ENCODE measurements around the gene CYSRT1.

CYSRT1 gene, protein sequence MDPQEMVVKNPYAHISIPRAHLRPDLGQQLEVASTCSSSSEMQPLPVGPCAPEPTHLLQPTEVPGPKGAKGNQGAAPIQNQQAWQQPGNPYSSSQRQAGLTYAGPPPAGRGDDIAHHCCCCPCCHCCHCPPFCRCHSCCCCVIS

DNA sequence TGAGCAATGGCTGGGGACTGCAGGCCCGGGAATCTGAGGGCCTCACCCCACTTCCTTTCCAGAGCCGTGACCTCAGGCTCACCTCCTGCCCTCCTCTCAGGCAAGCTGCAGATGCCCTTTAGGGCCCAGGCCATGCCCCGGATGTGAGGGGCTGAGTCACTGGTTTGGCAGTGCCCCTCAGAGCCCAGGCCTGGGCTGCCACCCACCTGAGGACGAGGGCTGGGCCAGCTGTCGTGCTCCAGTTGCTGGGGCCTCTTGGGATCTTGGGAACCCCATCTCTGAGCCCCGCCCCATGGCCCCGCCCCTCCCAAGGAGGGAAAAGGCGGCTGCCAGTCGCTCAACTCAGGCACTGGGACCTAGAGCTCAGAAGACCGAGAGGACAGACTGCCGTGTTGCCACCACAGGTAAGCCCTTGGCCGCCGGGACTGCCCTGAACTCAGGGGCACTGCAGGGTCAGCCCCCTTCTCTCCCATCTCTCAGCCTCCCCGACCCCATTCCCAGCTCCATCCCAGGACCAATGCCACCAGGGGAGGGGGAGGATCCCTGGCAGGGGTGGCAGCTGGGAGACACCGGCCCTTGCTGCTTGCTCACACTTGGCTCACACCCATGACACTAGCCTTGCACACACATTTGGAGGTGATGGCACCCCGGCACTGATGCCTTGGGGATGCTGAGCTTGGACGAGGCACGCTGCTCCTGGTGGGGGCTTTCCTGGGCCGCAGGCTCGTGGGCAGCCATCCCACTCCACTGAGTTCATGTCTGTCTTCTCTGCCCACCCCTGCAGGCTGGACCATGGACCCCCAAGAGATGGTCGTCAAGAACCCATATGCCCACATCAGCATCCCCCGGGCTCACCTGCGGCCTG, at the start of gene CYSRT1:
Gene CYSRT1 (plus strand): TSS at position 345 of the 865 bp plus-strand sequence. CDS start 448 bp downstream, at position 793.
- peak; percentile 15 for DNase-seq

DNA sequence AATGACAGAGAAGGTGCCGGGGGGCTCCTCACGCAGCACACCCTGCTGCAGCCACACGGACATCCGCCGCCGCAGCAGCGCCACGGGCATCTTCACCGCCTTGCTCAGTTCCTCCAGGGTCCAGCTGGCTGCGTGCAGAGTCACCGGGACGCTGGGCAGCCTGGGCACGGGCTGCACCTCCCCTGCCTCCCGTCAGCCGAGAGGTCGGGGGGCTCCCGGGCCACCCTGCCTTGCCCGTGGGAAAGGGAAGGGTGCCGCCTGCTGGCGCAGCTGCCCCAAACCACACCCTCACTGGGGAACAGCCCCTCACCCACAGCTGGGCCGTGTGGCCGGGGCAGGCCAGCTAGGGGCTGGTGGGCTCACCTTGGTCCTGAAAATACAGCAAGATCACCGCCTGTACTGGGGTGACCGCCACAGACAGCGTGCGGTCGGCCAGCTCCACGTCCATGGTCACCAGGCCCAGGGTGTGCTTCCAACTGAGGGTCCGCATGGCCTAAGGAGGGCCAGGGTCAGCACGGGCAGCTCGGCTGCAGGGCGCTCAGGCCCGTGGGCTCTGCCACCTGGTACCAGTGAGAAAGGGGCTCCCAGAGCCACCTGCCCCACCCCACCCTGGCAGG, 49.5 kb upstream of the CYSRT1 start:
- DNase-seq: no peak

DNA sequence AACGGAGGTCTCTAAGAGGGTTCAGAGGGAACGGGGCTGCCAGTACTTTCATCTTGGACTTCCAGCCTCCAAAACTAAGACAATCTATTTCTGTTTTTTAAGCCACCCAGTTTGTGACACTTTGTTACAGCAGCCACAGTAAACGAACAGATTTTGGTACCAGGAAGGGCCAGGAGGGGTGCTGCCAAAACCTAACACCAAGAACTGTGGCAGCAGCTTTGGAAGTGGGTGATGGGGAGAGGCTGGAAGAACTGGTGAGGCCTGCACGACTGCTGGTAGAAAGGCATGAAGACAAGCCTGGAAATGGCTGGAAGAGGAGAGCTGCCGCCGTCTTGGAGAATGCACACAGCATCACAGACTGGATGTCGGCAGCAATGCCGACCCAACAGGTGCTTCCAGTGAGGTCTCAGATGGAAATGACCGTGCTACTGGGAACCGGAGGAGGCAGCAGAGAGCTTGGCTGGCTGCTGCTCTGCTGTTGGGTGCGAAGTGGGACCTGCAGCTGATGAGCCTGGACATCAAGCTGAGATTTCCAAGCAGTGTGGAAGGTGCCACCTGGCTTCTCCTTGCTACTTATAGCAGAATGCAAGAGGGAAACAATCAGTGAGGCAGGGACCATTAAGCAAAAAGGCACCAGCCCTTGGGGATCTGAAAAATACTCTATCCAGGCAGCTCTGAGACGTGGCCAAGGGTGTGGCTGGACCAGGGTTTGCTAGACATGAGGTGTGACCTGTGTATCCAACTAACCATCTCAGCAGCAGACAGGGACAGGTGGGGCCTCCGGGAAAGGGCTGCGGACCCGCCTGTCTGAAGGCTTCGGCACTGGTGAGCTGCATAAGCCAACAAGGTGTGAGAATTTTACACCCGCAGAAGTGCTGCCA, 48.4 kb upstream of the CYSRT1 start:
- peak; percentile 32 for DNase-seq

- no peak for DNase-seq
These were observed 46.6 kb upstream of the CYSRT1 start for GRCh38 chr9:137178201-137178938.

- no peak for DNase-seq
These were observed 45.9 kb upstream of the CYSRT1 start for GRCh38 chr9:137178939-137179630.

DNA sequence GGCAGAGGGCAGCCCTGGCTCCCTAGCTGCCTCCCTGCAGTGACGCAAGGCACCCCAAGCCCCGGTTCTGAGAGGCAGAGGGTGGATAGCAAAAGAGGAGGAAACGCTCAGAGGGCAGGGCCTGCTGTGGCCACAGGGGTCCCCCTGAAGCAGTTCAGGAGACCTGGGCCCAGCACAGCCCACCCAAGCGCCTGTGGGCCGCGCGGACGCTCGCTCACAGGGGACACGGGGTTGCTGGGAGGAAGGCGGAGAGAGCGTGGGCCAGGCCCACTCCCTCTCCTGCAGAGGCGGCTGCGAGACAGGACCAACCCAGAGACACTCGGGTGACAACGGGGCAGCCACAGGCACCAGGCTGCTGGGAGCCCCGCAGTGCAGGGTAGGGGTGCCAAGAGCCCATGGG, 45.2 kb upstream of the CYSRT1 start:
- DNase-seq: no peak

DNA sequence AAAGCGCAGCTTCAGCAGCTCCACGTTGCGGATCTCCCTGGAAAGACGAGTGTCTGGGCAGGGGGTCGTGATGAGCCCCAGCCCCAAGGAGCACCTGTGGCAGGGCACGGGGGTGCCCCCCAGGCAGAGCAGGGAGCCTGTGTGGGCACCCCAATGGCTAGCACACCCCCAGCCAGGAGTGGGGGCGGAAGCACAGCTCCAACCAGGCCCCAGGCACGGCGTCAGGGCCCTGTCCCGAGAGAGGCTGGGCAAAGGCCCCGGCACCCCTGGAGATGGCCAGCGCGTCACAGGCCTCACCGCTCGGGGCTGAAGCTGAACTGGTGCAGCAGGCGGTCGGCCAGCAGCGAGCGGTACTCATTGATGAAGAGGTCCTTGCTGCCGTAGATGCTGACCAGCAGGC, 44.5 kb upstream of the CYSRT1 start:
- DNase-seq: no peak

- no peak for DNase-seq
These were observed 43.3 kb upstream of the CYSRT1 start for GRCh38 chr9:137181680-137182079.

DNA sequence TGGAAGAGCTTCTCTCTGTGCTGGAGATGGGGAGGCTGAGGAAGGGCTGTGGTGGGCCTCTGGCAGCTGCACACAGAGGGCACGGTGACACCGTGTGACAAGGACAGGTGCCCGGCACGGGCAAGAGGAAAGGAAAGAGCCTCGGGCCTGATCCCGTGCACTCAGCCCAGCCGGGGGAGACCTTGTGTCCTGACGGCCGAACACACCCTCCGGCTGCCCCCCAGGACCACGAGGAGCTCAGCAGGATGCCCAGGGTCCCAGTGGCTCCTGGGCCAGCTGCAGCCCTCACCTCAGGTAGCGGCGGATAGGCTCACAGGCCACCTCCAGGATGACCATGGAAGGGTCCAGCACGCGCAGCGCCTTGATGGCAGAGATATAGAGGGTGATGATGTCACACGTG, 42.1 kb upstream of the CYSRT1 start:
- no peak for DNase-seq

GRCh38 chr9:137183980-137184595, 40.9 kb upstream of the CYSRT1 start:
- DNase-seq: no peak

DNA sequence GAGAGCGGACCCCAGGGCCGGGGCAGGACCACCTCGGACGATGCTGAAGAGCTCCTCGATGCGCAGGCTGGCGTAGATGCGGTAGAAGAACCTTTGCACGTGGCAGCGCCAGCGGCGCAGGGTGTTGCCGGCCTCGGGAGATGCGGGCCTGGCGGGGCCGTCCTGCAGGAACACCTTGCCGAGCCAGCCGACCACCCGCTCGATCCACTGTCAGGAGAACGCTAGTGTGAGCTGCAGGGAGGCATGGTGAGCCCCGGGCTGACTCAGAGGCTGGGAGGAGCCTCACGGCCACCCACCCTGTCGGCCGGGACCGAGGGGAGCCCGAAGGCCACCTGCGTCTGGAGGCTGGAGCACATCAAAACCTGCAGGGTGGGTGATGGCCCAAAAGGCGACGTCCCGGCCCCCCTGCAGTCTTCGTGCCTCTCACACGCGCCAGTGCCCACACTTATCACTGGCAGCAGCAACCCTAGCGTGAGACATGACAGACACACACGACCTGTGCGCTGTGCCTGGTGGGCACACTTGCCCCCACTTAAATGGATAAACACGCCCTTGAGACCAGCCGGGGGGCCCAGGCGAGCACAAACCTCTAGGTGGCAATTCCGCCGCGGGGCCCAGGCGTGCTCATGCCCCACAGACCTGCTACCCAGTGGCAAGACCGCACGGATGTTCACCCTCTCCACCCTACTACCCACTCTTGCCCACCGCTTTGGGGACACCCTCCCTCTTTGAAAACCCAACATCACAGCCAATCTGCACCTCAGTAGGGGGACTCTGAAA, 39.9 kb upstream of the CYSRT1 start:
- DNase-seq: no peak

DNA sequence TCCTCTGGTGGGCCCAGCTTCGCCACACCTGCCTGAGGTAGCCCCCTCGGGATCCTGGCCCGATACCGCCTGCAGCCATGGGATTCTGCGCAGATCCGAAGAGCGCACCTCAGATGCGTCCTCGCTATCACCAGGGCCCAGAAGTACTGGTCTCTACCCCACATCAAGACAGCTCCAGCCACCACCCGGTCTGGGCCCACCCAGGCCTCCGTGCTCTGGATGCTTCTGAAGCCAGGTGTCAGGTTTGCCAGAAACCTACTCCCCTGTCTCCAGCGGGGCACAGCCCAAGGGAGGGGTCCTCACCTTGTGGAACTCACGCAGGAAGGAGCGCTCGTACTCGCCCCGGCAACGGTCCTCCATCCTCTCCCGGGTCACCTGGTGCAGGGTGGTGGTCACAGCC, 39.1 kb upstream of the CYSRT1 start:
- DNase-seq: no peak

DNA sequence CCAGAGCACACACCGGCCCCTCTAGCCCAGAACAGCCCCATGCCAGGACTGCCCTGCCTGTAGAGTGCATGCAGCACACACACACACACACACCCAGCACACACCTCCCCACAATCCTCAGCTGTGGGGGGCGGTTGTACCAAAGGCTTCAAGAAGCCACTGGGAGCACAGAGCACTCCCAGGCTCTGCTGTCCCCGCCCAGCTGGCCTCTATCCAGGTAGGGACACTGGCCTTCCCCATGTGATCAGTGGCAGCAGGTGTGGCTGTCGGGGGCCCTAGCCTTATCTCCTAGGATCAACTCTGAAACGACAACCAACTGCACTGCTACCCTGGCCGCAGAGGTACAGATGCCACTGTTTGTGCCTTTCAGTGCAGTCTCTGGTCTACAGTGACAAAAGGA, 38.6 kb upstream of the CYSRT1 start:
- DNase-seq: no peak

DNA sequence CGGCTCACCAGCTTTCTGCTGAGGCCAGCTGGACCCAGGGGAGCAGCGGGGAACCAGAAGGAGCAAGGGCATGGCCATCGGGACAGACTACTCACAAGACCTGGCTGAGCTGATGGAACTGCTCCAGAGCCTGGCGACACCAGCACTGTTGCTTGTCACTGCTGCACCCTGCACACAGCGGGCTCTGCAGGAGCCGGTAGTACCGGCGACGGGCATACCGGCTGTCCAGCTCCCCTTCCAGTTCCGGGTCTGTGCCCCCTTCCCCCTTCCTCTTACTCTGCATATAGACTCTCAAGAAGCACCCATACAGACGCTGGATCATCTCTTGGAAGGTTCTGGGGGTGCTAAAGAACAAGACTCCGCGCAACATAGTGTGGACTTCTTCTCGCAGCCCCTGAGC, 37.6 kb upstream of the CYSRT1 start:
- DNase-seq: no peak

DNA sequence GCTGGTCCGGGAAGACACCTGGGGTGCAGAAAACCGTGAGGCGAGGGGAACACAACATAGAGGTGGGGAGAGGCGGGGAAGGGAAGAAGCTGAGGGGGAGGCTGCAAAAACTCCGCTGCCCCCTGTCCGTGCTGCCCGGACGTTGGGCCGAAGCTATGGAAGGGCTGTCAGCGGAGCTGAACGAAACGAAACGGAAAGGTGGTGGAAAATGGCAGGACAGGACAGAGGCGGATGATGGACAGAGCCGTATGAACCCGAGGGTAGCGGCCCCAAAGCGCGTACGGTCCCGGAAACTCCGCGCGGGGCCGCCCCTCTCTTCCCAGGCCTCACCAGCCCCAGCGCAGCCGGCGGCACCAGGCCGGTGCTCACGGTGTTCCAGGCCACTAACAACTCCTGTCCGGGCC, 36.9 kb upstream of the CYSRT1 start:
- no peak for DNase-seq

- DNase-seq: peak; percentile 92
These were observed 36.3 kb upstream of the CYSRT1 start, which contains the start of the genes ANAPC2 and SSNA1 for GRCh38 chr9:137188490-137189296. Gene ANAPC2, minus strand, starts transcription at chr9:137188560. Its CDS starts 28 bp downstream, at chr9:137188532. Gene SSNA1, plus strand, starts transcription at chr9:137188676. Its CDS starts 51 bp downstream, at chr9:137188727.

DNA sequence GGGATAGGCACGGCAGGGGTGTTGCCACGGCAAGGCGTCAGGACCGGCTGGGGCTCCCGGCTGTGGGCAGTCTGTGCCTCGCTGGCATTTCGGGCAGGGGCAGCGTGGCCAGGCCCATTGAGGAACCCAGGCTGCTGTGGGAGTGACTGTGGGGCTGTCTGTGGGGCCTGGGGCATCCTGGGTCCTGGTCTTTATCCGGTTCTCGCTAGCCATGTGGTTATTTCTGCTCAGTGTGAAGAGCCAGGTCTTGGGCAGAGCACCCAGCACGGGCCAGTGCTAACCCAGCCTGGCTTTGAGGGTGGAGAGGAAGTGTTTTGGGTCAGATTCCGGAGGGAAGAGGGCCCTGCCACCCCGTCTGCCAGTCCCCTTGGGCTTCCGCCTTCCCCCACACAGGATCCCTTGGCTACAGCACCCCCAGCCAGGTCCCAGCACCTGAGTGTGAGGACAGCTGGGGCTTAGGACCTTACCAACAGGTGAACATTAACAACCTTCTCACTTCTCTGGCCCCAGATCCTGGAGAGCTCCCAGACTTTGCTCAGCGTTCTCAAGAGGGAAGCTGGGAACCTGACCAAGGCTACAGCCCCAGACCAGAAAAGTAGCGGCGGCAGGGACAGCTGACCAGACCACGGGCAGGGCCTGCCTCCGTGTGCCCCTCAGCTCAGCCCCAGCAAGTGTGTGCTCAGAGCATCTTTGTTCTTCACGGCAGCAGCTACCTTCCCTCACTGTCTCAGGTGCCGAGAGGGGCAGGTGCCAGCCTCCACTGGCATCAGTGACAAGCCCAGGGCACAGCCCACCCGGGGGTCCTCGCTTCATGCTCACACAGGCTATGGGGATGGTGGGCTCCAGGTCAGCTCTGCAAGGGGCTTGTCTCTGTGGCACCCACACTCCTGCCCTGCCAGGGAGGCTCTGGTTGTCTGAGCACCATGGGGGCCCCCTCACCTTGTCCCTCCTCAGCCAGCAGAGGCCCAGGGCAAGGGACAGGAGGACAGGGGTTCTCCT, 35.4 kb upstream of the CYSRT1 start:
- DNase-seq: no peak

DNA sequence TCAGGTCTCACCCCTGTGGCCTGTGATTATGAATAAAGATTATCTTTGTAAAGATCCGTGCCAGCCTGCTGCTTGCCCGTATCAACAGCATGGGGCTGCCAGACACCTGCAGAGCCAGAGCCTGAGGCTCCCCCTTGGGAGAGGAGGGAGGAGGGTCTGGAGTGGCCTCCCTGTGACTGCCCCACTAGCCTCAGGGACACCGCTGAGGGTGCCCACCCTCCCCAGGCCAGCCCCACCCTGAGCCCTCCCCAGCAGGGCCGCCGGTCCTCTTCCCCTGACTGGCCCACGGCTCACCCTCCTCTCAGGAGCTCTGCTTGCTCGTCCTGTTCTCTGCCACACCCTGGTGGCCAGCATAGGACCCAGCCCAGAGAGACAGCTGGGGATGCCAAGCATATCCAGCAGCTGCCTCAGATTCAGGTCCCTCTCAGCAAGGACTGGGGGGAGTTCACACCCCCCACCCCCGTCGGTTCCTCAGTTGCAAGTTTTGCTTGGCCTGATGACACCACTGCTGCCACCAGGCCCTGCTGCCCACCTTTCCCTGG, 34.6 kb upstream of the CYSRT1 start:
- no peak for DNase-seq

All from CD4-positive, alpha-beta T cell treated with Interleukin-17A for 1 hour (primary cell).